Activated gamma-delta T cell (primary cell): ENCODE results near the gene OTOS.

ENCODE experiments used
- DNase-seq: peaks from one replicate; lab custom pipeline; 2025; lab: John Stamatoyannopoulos, UW
- total RNA-seq, 2 donors: gene quantifications; one replicate each; lab custom pipeline; 2026; lab: John Stamatoyannopoulos, UW

Gene OTOS
- 0 reads per million in 2 donors for total RNA-seq

DNA sequence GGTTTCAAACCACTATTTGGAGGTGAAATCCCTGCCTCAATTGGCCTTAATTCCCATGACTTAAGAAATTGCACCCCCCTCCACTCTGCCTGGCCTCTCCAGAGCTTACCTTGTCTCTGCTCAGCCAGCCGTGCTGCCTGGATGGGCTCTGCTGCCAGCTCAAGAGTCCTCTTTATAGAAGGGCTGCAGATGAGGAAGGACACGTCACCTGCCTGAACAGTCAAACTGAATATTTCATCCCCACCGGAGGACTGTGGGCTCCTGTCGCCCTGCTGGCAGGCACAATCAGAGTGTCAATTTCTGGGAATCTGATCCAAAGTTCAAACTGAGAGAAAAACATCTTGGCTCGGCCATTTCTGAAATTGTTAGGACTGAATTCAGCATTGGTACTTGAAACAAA, at the start of gene OTOS:
Gene OTOS, minus strand, starts transcription at position 148 of the 400 bp plus-strand sequence. CDS start 332 bp downstream, outside the sequence.
- no peak for DNase-seq

DNA sequence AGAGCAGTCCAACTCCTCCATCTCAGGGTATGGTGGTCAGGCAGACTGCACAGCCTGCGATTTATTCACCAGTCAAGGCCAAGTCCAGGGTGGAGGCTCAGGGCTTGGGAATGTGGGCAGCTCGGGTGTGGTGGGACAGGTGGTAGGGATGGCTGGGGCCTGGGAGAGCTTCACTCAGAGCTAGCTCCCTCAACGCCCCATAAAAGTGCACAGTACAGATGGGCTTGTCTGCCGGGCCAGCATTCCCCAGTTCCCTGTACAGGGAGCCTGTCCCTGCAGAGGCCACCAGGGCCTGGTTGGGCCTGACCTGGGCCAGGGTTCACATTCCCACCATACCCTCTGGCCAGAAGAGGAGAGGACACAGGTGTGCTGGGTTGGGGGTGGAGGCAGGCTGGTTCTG, 49.2 kb upstream of the OTOS start:
- no peak for DNase-seq

DNA sequence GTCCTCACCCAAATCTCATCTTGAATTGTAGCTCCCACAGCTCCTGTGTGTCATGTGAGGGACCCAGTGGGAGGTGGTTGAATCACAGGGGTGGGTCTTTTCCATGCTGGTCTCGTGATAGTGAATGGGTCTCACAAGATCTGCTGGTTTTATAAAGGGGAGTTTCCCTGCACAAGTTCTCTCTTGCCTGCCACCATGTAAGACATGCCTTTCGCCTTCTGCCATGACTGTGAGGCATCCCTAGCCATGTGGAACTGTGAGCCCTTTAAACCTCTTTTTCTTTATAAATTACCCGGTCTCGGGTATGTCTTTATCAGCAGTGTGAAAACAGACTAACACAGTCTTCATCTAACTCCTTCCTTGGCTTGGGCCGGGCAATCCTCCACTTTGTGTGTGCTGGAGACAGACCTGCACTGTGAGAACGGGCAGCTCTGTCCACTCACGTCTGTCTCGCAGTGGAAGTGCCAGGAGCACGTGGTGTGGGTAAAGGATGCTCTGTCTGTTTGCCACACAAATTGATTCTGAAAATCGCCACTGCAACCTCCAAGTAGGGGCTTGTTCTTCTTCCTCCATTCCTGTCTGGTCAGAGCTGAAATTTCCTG, 47.6 kb upstream of the OTOS start:
- no peak for DNase-seq

DNA sequence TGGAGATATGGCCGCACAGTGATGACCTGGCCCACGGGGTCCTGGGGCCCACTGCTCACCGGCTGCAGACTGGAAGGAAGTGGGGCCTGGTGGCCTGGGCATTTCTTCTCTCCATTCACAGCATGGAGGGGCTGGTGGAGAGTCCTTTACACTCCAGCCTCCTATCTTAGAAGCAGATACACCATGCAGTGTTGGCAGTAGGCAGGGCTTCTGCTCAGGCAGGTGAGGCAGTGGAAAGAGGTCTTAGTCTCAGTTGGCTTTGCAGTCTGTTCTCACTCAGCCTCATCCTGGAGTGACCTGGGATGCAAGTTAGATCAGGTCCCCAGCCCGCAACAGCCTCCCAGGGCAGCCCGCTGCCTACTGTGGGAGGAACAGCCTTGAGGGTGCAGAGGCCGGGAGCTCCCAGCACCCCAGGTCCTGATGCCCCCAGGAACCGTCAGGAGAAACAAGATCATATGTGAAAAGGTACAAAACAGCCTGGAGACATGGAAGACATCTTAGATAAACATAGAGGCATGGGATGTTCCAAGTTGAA, 45.8 kb upstream of the OTOS start:
- no peak for DNase-seq

DNA sequence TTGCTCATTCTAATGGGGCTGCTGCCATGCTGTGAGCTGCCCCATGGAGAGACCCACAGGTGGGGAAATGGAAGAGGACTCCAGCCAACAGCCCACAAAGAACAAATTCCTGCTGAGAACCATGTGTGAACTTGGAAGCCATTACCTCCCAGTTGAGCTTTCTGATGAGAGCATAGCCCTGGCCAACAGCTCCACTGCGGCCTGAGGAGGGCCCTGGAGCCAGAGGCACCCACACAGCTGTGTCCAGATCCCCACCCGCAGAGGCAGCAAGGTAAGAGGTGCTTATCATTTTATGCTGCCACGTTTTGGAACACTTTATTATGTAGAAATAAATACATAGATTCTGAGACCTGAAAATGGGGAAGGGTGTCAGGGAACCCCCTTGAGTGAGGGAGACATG, 44.2 kb upstream of the OTOS start:
- no peak for DNase-seq

DNA sequence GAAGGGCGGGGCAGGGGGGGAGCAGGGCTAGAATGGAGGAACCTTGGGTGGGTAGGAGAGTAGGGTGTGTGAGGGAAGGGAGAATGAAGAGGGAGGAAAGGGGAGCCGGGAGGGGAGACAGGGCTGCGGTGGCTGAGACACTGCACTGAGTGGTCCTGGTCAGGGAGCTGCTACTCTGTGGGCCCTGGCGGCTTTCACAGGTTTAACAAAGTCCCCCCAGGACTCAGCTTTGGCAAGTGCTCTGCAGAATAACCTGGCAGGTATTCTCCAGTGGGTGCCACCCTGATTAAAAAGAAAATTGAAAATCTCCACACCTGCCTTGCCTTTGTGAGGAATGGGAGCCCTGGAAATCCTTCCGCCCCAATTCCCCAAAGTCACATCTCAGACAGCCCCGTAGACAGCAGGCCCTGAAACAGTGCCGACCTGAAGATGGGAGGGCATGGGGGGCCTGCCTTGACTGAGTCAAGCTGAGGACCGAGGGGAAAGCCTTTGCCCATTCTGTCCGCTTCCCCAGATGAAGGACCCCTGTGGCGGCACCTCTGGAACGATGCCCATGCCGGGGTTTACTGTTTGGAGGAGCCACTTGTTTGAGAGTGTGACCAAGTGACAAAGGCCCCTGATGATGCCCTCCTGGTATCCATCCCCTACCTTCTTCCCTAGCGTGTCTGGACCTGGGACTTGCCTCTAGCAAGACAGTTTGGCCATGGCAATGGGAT, 43.6 kb upstream of the OTOS start:
- no peak for DNase-seq

DNA sequence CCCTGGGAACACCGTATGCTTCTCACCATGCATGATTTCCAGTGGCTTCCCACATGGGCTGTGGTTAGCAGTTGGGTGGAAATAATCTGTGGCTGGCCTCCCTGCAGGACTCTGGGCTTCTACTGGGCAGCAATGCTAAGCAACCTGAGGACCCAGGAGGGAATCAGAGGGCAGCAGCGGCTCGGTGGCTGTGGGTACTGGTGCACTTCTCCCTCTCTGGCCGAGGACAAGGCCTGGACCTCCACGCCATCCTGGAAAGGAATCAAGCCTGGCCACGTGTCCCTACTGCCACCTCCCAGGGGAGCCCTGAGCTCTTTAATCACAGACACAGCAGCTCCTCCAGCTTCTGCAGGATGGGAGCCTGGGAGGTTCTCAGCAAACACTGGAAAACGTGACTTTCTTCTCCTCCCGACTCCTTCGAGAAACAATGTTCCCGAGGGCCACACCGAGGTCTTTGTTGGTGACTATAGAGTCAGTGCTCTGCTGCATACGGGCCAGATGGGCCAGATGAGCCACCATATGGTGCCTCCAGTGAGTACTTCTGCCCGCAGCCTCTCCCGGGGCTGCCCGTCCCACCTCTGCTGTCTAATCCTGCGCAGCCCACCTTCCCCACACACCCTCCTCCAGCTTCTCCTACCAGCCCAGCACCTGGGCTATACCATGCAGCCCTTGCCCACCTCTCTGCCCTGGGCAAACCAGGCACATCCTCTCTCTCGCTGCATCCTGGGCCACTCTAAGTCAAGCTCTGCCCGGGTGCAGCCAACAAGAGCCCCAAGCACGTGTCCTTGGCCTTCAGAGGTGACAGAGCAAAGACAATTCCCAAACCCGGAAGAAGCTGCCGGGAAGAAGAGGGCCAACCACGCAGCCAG, 42.8 kb upstream of the OTOS start:
- DNase-seq, result no peak

DNA sequence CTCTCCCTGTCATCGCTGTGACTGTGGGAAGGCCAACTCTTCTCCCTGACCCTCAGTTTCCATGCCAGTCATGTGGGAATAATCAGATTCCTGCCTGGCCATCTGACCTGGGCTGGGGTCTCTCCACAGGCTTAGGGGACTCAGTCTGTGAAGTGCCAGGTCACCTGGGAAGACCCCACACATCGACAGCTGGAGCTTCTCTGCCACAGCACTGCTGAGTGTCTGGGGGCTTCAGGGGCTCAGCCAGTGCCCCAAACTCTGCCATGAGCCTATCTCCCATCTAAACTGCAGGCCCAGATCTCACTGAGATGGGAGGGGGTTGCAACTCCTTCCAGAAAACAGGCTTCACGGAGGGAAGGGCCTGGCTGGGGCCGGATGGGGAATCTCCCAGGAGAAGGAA, 42.0 kb upstream of the OTOS start:
- no peak for DNase-seq

DNA sequence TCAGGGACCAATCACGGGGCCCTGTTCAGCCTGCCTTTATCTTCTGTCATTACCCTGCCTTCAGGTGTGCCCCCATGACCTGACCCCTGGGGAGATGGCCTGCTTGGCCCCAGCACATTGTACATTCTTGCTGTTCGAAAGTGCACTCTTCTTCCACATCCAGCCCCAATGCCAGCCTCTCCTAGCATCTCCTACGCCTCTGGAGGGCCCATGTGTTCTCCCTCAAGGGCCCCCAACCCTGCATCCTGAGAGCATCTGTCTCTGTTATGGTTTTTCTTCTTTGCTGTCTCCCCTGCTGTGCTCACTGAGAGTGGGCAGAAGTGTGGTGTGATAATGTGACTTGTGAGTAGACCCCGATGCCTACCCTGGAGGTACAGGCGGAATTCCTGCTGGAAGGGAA, 41.5 kb upstream of the OTOS start:
- no peak for DNase-seq

DNA sequence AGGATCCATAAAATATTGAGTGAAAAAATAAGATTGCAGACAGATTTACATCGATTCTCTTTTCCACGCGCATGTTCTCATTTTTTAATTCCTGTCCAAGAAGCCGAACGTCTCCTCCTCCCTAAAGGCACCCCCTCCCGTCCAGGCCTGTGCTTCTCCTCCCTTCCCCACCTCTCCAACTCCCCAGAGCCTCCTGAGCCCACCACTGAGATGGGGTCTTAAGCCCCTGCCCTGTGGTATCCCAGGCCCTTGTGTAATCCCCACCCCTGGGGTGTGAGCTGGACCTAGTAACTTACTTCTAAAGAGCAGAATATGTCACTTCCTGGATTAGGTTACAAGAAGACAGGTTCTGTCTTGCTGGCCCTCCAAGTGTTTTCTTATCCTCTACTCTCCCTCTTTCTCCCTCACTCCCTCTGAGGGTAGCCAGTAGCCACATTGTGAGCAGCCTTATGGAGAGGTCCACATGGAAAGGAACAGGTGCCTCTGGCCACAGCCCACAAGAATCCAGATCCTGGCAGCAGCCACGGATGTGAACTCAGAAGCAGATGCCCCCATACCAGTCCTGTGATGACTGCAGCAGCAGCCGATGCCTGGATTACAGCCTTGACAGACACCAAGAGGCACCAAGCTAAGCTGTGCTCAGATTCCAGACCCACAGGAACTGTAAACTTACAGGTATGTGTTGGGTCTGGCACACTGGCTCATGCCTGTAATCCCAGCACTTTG, 39.6 kb upstream of the OTOS start:
- DNase-seq, result no peak

DNA sequence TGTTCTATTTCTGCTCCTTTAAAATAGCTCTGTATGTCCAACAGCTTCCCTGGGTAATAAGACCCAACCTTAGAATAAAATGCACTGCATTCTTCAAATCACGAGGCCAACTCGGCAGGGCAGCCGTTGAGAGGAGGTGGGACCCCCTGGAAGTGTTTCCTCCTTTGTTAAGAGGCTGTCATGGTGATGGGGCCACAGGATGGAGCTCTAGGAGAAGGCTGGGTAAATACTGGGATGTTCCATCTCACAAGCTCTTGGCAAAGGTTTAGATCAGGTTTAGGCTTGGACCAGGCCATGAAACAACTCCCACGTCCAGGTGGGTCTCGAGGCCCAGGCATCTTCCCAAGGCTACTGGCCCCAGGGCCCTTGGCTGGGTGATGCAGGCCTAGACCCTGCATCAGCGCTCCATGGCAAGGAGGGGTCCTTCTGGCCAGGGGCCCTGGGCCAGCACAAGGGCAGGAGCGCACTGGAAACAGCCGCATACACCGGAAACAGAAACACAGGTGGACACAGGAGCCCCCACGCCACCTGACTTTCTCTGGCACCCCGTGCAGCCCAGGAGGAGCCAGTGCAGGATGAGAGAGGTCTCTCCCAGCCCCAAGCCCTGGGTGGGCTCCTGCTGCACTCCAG, 38.8 kb upstream of the OTOS start:
- no peak for DNase-seq

DNA sequence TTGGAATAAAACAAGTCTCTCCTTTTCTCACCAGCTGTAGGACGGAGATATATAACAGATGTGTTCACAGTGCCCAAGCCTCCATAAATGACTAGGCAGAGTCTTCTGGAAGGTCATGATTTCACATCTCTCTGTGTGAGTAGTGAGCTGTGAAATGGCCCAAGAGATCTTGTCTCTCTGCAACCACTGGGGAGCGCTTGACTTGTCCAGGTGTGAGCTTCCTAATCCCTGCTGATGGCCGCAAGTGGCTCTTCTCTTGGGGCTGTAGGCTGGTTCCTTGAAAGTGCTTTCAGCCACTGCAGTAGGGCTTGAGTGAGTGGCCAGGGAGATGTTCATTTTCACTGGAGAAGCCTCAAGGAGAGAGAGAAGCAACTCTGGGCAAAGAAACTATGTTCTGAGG, 38.1 kb upstream of the OTOS start:
- no peak for DNase-seq

DNA sequence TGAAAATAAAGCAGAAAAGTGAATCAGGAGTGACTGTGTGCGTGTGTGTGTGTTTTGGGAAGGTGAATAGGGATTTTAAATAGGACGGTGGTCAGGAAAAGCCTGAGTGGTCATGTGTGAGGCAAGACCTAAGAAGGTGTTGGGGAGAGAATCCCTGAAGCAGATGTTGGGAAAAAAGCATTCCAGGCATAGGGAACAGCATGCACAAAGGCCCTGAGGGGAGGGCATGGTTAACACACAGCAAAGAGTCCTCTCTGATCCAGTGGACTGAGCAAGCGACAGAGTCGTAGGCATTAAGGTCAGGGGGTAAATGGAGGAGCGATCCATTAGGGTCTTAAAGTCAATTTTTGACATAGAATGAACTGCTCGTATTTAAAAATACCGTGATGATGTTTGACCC, 34.0 kb upstream of the OTOS start:
- no peak for DNase-seq

DNA sequence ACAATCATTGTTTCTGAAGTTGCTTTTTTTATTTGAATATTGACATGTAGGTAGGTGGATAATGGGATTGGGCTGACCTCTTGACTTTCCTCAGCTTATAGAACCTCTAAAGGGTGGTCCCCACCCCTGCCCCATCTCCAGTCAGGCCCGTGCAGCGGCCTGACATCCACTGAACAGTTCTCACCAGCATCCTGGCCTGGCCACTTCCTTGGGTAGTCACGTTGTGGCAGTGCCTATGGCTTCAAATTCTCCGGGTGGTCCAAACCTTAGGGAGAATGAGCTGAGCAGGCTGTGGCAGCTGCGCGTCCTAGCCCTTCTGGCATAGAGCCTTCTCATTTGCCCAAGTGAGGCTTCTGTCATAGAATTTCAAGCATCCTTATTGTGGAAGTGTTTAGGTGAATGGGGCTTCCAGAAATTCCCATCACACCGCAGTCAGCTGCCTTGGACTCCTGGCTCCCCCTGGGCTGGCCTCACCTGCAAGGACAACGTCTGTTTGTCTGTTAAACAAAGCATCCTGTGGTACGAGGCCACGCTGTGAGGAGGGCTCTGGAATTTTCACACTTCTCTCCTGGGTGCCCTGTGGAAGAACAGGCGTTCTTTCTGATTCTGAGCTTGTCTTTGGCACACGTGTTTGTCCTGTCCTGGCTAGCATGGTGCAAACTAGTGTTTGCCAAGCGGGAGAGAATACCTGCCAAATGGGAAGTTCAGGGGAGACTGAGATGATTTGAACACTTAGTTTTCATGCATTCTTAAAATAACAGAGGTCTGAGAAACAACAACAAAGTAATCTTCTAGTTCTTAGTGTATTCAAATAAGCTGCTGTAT, 31.8 kb upstream of the OTOS start:
- no peak for DNase-seq

DNA sequence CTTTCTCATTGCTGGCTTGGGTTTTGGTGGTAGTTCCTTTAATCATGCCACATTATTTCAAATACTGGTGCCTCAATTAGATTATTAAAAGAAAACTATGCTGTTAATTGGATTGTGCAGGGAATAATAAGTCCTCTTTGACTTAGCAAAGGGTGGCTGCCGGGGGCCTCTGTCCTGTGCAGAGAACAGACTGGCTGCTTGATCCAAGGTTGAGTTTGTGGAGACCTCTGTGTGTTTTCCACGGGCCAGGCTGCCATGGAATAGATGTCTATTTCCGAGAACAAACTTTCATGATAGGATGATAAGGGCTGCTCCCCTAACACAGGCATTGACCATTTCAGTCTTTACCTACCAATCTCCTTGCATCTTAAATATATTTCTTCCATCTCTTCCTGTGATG, 30.4 kb upstream of the OTOS start:
- DNase-seq, result no peak

DNA sequence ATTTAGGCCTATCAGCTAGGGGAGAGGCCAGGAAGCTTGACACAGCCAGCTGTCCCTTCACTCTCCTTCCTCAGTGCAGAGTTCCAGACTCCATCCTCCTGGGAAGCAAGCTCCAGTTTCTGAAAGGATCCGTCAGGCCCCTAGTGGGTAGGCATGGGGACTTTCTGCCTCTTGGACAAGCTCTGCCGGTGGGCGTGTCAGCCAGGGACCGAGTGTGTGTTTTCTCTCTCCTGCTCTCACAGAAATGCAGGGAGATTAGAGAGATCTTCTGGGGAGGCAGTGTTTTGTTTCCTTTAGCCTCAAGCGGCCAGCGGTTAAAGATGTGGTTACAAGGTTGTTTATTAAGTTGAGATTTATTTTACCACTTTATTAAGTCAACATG, 29.9 kb upstream of the OTOS start:
- DNase-seq, result no peak

DNA sequence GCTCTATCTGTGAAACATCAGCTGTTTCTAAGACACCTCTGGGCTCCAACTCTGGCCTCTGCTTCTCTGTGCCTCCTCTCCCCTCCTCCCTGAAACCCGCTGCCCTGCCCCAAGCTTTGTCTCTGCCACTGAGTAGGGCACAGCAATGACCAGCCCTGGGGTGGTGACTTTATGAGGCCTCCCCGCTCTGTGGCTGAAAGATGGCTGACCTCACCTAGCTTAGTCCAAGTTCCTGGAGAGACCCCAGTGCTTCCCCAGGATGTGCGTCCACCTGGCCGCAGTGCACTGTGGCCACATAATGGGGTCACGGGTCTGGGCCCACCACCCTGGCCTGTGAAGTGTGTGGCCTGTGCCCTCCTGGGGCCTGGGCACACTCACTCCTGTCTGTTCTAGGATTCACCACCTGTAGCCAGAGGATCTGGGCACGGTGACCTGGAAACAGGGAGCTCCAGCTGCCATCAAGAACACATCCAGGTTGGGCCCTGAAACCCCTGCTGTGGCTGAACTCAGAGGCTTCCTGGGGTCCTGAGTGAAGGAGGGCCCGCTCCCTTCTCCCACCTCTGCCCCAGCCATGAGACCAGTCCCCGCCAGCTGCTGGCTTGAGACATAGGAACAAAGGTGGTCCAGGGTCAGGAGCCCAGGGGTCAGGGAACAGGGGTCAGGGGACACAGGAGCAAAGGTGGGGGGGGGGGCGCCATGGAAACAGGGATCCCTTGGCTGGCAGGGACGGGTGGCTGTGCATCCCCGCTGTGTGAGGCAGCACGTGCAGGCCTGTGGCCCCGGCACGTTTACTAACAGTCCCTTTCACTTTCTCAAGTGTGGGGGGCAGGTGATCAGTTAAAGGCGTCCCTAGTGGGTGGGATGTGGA, 29.3 kb upstream of the OTOS start:
- DNase-seq, result no peak

DNA sequence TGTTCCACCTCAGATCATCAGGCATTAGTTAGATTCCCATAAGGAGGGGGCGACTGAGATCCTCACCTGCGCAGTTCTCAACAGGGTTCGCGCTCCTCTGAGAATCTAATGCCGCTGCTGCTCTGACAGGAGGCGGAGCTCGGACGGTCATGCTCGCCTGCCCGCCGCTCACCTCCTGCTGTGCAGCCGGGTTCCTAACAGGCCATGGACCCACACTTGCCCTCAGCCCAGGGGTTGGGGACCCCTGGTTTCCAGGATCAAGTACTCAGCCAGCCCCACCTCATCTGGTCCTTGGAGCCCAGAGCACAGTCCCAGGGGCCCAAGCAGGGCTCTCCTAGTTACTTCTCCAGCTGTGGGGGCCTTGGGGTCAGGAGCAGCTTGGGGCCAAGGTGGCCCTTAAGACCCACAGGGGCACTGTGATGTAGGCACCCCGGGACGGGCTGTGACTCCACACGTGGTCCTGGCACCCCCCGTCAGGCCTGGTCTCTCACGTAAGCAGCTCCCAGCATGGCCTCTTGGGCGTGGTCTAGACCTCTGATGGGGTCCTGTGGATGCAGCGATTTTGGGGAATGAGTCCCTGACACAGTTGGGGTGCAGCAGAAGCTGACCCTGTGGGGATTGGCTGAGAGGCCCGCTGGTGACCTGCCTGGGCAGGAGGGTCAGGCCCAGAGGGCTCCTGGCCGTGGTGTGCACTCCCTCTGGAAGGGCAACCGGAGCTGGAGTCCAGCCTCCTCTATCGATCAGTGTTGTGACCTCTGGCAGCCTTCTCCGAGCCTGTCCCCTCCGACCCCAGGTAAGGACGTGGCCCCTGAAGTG, 28.3 kb upstream of the OTOS start:
- no peak for DNase-seq

DNA sequence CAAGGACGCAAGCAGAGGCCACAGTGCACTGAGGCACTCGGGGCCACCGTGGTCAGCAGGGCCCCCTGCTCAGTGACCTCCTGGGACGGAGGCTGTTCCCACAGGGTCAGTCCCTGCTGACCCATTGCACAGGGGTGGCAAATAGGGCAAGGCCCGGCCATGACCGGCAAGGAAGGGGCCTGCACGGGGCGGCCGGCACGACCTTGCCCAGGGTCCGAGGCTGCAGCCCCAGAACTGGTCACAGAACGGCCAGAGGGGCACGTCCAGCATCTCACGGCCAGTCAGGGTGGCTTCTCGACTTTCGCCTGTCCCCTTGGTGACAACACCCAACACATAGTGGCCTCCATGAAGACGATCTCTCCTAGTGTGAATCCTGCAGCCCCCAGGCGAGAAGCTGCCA, 27.6 kb upstream of the OTOS start:
- DNase-seq, result no peak
